IgD-negative memory B cell (primary cell): Measurements from ENCODE around the gene AFF3. TPM values are rescaled to one million over a fixed set of nuclear protein-coding genes. Genes with fewer than 3 reads are reported as not detected.
A peak's percentile ranks its signal among the peaks of the same experiment; 100 is the strongest.

Source experiments
- H3K27ac Mint-ChIP-seq, 3 donors: one replicate each; pipeline ENCODE4 v1.8.0; 2020 to 2022; ENCODE audit warnings: mild to moderate bottlenecking in 3 of 3, mixed read lengths in 3 of 3, moderate library complexity in 1 of 3
- H3K27me3 Mint-ChIP-seq: one replicate; pipeline ENCODE4 v1.8.0; 2021; ENCODE audit warnings: mixed read lengths
- H3K36me3 Mint-ChIP-seq: one replicate; pipeline ENCODE4 v1.8.0; 2020; ENCODE audit warnings: mild to moderate bottlenecking, mixed read lengths
- H3K4me1 Mint-ChIP-seq, 3 donors: one replicate each; pipeline ENCODE4 v1.8.0; 2020 to 2022; ENCODE audit warnings: mixed read lengths in 3 of 3, mild to moderate bottlenecking in 1 of 3
- H3K4me3 Mint-ChIP-seq, 4 donors: one replicate each; pipeline ENCODE4 v1.8.0; 2020 to 2022; ENCODE audit warnings: mild to moderate bottlenecking in 4 of 4, mixed read lengths in 4 of 4, moderate library complexity in 3 of 4
- H3K9me3 Mint-ChIP-seq, 3 donors: one replicate each; pipeline ENCODE4 v1.8.0; 2020 to 2021; ENCODE audit warnings: mixed read lengths in 3 of 3, mild to moderate bottlenecking in 1 of 3
- polyA plus RNA-seq: library from polyadenylated mRNA; unstranded; fragments of 300-500 nt; fragmentation: Illumina TruSeq; gene quantifications from one replicate; pipeline ENCODE4 v1.2.3, GENCODE V29; 2021

AFF3 gene
- polyA plus RNA-seq, 1 donor from 2014 or later = 85.9 TPM

DNA sequence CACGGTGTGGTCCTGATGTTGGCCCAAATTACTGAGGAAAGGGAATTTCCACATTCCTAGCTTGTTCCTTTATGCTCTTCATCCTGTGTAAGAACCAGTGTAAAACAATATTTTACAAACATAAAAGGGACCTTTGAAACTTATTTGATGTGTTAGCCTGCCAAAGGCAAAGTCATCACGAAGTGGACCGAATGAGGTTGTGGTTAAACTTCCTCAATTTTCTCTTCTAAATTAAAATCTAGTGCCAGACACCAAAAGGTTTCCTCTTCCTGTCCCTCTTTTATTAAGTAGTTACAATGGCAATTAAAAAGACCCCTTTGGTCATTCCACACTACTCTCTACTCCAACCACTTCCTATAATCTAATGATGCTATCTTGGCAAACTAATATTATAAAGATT lies 279.8 kb downstream of the AFF3 start:
- Mint-ChIP-seq H3K27ac (no peak overlapping the region), H3K9me3 (no peaks in the 10 kb centered on the region), H3K4me1 (peaks cover 36 to 60% (median 45%) of the 10 kb centered on the region in 3 donors), H3K36me3 (peaks cover 4% of the 10 kb centered on the region), H3K27me3 (no peaks in the 10 kb centered on the region), H3K4me3 (peak overlapping the region in 2 of 4 donors; percentile 39 to 66)

DNA sequence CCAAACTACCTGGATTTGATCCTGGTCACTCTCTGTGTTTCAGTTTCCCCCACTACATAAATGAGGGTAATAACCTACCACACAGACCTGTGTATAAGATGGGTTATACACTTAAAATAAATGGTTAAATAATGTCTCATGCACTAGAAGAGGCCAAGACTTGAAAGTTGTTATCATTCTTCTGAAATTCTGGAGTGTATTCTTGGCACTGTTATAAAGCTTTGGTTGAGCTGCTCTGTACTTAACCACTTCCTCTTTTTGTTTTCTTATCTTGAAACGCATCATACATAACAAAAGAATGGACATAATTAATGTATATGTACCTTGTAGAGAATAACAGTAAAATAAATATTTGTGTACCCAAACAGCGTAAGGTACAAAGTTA lies 281.0 kb downstream of the AFF3 start:
- H3K27me3 Mint-ChIP-seq = no peaks in the 10 kb centered on the region
- peak overlapping the region in 1 of 3 donors; percentile 22 for H3K27ac Mint-ChIP-seq
- peaks cover 4% of the 10 kb centered on the region for H3K36me3 Mint-ChIP-seq
- H3K4me3 Mint-ChIP-seq = peak overlapping the region in 2 of 4 donors; percentile 75 to 81
- H3K9me3 Mint-ChIP-seq = no peaks in the 10 kb centered on the region
- peaks cover 36 to 60% (median 45%) of the 10 kb centered on the region in 3 donors for H3K4me1 Mint-ChIP-seq

DNA sequence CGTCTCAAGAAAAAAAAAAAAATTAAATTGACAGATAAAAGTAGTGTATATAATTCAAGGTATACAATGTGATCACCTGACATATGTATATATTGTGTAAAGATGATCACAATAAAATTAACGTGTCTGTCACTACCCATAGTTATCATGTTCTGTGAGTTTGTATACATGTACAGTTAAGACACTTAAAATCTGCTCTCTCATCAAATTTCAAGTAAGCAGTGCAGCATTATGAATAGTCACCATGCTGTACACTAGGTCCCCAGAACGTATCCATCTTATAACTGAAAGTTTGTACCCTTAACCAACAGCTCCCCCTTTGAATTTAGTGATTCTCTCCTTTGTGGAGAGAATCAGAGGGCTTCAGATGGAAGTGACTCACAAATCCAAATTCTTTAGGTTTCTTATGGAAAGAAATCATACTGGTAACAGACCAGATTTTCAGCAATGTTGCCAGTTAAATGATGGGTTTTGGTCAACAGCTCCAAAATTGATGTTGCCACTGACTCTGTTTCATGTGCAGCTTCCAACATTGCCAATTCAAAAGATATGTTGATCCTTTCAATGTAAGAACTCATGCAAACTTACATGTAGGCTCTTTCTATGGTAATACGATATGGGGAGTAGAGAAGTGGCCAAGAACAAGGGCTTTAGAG lies 281.5 kb downstream of the AFF3 start:
- Mint-ChIP-seq H3K36me3 (peaks cover 4% of the 10 kb centered on the region), H3K4me1 (peaks cover 36 to 57% (median 45%) of the 10 kb centered on the region in 3 donors), H3K9me3 (no peaks in the 10 kb centered on the region), H3K27me3 (no peaks in the 10 kb centered on the region), H3K4me3 (peak overlapping the region in 2 of 4 donors; percentile 75 to 81), H3K27ac (peak overlapping the region in 1 of 3 donors; percentile 22)

DNA sequence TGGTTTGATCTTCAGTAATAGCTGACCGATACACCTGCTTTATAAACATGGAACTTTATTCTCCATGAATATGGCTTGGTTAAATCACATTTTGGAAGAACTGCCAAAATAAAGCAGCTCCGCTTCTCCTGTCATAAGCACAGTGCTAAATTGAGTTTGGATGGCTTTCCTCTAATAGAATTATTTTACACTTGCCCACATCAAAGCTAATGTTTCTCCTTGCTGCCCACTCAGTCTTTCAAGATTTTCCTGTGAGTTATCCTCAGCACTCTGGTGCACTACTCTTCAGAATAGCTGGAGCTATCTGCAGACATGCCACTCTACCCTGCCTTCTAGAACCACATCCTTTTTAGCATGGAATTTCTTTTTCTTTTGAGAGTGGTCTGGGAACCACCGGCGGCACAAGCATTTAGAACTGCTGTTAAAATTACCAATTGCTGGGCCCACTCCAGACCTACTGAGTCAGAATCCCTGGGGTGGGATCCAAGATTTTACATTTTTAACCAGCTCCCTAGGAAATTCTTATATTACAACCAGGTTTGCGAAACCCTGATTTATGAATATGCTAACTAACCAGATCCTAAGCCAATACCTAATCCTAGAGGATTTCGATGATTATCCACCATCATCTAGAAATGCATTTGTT lies 283.3 kb downstream of the AFF3 start:
- H3K36me3 Mint-ChIP-seq = peaks cover 2% of the 10 kb centered on the region
- no peaks in the 10 kb centered on the region for H3K27me3 Mint-ChIP-seq
- H3K4me3 Mint-ChIP-seq = no peak overlapping the region
- H3K4me1 Mint-ChIP-seq = peaks cover 27 to 49% (median 33%) of the 10 kb centered on the region in 3 donors
- no peaks in the 10 kb centered on the region for H3K9me3 Mint-ChIP-seq
- H3K27ac Mint-ChIP-seq = no peak overlapping the region

DNA sequence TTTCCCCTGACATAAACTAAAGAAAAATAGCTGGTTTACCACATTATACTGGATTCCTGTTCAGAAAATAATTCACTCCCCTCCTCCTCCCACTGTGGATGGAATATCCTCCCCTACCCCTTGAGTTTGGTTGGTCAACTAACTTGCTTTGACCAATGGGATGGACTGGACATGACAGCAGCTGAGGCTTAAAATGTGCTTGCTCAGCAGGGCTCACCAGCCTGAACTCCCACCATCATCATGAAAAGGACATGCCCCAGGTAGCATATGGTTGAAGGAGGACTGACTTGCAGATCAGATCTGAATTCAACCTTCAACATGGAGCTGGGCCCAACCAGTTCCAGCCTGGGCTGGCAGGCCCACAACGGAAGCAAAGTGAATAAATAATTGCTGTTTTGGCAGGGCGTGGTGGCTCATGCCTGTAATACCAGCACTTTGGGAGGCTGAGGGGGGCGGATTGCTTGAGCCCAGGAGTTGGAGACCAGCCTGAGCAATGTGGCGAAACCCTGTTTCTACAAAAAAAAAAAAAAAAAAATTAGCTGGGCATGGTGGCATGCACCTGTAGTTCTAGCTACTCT lies 284.4 kb downstream of the AFF3 start:
- H3K4me3 Mint-ChIP-seq = no peak overlapping the region
- H3K27me3 Mint-ChIP-seq = no peaks in the 10 kb centered on the region
- H3K4me1 Mint-ChIP-seq = peaks cover 19 to 40% (median 25%) of the 10 kb centered on the region in 3 donors
- H3K27ac Mint-ChIP-seq = peak overlapping the region in 1 of 3 donors; percentile 53
- peaks cover 2% of the 10 kb centered on the region for H3K36me3 Mint-ChIP-seq
- H3K9me3 Mint-ChIP-seq = no peaks in the 10 kb centered on the region

DNA sequence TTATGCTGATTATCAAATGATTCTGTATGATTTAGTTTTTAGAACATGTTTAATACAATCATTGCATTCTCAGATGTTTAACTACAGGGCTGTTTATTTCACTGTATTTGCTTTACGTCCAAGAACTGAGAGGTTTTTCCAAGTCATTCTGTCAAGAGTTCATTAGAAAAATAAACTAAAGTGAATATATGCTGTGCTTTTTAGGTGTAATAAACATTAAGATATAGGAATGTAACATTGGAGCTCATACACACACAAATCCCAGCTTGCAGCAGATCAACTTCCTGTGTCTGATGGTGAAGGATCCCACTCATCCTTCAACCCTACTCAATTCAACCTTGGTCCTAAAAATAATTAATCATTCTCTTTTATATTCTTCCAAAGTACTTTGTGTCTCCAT lies 285.0 kb downstream of the AFF3 start:
- Mint-ChIP-seq H3K36me3 (peaks cover 2% of the 10 kb centered on the region), H3K4me3 (no peak overlapping the region), H3K27ac (no peak overlapping the region), H3K9me3 (no peaks in the 10 kb centered on the region), H3K4me1 (peaks cover 16 to 37% (median 20%) of the 10 kb centered on the region in 3 donors), H3K27me3 (no peaks in the 10 kb centered on the region)

DNA sequence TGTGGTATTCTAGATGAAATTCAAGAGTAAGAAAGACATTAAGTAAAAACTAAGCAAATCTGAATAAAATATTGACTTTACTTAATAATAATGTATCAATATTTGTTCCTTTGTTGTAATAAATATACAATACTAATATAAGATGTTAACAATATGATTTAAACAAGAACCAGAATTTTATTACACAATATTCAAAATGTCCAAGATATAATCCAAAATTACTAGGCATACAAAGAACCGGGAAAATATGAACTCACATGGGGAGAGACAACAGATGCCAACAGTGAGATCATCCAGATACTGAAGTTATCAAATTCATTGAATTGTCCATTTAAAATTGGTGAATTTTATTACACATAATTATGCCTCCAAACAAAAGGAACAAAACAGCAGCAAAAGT lies 286.3 kb downstream of the AFF3 start:
- Mint-ChIP-seq H3K4me1 (peaks cover 3 to 27% (median 9%) of the 10 kb centered on the region in 3 donors), H3K36me3 (peaks cover 2% of the 10 kb centered on the region), H3K9me3 (no peaks in the 10 kb centered on the region), H3K27ac (no peak overlapping the region), H3K27me3 (no peaks in the 10 kb centered on the region), H3K4me3 (no peak overlapping the region)

DNA sequence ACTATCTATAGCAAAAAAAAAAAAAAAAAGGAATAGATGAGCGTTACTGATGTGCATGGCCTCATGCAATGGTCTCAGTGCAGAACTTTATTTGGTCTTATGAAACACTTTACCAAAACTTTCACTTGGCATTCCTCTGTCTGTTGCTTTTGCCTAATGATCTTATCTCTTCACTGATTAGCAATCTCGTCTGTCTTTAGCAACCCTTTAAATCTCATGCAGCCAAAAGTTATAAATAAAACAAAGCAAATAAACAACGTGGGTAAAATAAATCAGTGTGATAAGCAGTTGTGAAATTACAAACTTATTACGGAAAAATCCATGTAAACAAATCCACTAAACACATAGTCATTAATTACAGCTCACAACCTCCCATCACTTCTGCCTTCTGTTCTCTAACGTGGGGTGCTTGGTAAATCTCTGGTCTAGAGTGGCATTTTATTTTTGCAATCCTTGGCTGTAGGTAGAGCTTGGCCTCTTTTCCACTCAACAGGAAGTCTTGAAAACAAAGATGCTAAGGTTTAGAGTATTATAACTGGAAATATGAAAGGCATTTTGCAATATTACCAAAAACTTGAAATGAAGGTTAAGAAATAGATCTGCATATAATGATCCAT lies 288.0 kb downstream of the AFF3 start:
- H3K4me1 Mint-ChIP-seq = peaks cover 0 to 18% (median 3%) of the 10 kb centered on the region in 3 donors
- peaks cover 2% of the 10 kb centered on the region for H3K36me3 Mint-ChIP-seq
- H3K9me3 Mint-ChIP-seq = no peaks in the 10 kb centered on the region

DNA sequence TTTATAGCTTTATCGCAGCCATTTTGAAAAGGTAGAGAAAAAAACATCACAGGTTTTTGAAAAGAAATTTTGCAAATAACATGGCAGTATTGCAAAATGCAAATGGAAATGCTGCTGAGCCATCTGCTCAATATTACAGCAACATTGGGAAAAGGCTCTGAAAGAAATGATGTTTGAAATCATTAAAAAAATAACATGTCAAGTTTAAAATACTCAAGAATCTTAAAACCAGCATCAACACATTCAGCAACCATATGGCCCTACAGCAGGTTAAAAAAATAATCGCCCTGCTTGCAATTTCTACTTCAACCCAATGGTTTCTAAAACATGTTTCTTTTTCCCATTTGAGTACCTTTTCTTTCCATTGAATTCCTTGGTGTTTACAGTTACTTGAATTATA lies 289.4 kb downstream of the AFF3 start:
- Mint-ChIP-seq H3K9me3 (no peaks in the 10 kb centered on the region), H3K4me3 (no peak overlapping the region), H3K36me3 (no peaks in the 10 kb centered on the region), H3K27me3 (no peaks in the 10 kb centered on the region), H3K27ac (peak overlapping the region in 1 of 3 donors; percentile 25), H3K4me1 (peaks cover 0 to 13% (median 3%) of the 10 kb centered on the region in 3 donors)

More for the DNA sequence above, 288.0 kb downstream of the AFF3 start:
- Mint-ChIP-seq H3K27me3 (no peaks in the 10 kb centered on the region), H3K4me3 (no peak overlapping the region), H3K27ac (no peak overlapping the region)

DNA sequence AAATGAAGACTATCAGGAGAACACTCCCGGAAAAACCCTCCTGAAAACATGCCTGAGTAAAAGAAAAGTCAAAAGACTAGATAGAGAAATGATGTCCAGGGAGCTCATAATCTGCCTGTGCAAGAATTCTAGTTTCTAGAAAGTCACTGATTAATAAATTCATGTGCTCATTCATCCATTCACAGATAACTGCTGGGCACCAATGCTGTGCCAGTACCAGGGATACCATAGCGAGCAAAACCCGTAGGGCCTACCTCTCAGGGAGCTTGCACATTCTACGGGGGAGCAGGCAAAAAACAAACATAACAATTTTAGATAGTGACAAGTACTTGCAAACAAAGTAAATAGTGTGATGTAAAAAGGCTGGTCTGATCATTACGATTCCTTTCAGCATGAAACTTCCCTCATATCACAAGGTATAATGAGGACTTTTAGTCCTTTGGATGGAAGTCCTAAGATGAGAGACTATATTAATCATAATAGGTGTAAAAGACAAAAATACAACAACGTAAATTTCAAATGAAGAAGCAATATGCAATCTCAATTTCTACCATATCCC lies 289.9 kb downstream of the AFF3 start:
- no peak overlapping the region for H3K27ac Mint-ChIP-seq
- peaks cover 0 to 13% (median 3%) of the 10 kb centered on the region in 3 donors for H3K4me1 Mint-ChIP-seq
- no peaks in the 10 kb centered on the region for H3K9me3 Mint-ChIP-seq
- H3K36me3 Mint-ChIP-seq = peaks cover 3% of the 10 kb centered on the region
- H3K27me3 Mint-ChIP-seq = no peaks in the 10 kb centered on the region
- no peak overlapping the region for H3K4me3 Mint-ChIP-seq

DNA sequence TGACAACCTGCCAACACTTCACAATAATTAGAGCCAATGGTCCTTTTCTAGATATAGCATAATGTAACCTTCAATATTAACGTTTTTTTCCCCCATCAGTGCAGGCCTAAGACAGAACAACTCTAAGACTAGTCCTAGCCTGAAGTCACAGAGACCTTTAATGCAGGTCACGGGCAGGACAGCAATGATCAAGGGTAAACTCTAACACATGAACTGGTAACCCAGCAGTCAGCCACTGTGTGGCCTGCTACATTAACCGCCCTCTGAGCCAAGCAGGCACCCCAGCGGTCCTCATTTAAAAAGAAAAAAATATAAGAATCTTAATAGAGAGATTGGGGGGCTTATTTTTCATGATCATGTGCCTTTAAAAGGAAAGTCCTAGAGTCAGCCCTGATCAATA lies 290.6 kb downstream of the AFF3 start:
- H3K9me3 Mint-ChIP-seq = no peaks in the 10 kb centered on the region
- peaks cover 3% of the 10 kb centered on the region for H3K36me3 Mint-ChIP-seq
- H3K27me3 Mint-ChIP-seq = no peaks in the 10 kb centered on the region
- peaks cover 0 to 13% (median 3%) of the 10 kb centered on the region in 3 donors for H3K4me1 Mint-ChIP-seq
- no peak overlapping the region for H3K27ac Mint-ChIP-seq
- H3K4me3 Mint-ChIP-seq = no peak overlapping the region

DNA sequence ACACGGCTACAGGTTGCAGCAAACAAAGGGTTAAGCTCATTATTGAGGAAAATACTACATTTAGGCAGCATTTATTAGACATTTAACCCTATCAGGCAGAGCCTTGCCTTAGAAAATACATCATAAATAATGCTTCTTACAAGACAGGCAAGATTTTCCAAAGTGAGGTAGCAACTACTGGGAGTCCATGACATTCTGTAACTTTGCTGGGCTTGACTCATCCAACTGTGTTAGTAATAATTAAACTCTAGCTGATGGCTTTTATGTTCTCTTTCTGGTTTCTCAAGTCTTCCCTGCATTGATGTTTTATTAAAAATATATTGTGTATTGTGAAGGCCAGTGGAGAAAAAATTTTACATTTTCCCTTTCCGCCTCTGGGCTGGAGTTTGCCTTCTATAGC lies 291.3 kb downstream of the AFF3 start:
- Mint-ChIP-seq H3K4me1 (peaks cover 0 to 13% (median 3%) of the 10 kb centered on the region in 3 donors), H3K4me3 (no peak overlapping the region), H3K27ac (no peak overlapping the region), H3K9me3 (no peaks in the 10 kb centered on the region), H3K36me3 (peaks cover 3% of the 10 kb centered on the region), H3K27me3 (no peaks in the 10 kb centered on the region)

DNA sequence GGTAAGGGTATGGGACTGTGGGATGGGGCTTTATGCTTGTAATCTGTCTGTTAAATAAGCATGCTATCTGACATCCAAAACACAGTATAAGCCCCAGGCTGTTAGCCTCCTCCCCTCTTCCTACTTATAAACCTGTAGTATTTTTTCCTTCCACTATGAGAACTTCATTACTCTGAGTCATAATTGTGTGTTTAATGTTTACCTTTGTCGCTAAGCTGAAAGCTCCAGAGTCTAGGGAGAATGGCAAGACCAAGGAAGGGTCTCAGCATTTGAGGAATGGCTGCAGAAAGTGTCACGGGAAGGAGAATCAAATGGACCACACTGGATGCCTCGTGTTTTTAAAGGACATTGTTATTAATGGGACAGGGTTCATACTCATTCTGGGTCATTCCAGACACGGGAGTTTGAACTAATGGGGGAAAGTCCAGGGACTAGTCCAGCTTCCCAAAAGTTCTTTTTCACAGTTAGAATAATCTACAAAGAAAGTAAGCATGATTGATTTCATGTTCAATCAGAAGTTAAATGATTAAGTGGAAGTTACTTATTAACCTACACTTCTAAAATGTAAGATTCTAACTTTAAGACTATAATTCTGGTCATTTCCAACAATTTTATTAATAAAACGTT lies 292.2 kb downstream of the AFF3 start:
- Mint-ChIP-seq H3K9me3 (no peaks in the 10 kb centered on the region), H3K4me1 (peaks cover under 1 to 11% (median 1%) of the 10 kb centered on the region in 3 donors), H3K36me3 (peaks cover 4% of the 10 kb centered on the region), H3K27ac (no peak overlapping the region), H3K27me3 (no peaks in the 10 kb centered on the region), H3K4me3 (no peak overlapping the region)

DNA sequence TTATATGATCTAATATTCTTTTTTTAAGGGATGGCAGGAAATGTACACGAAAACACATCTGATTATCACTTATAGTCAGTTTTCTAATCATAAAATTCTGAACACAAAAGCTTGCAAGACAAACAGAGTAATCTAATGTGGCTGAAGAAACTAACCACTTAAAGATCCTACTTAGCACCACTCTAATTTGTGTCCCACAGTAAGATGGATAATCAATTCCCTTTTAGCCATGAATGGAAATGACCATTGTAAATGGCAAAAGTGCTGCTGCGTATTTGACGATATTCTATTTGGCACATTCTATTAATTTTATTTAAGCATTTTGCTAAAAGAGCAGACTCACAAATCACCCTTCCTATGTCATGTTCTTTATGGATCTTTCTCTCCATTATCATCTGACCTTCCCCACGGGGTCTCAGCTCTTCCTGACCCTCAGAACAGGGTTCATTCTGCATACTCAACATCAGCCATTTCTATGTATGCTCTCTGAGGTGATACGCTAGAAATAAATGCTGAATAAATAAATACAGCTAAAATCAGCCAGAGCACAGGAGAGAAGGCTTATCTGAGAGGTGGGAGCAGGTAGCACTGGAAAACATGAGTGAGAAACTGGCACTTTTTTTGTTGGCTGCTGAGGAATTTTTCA lies 295.8 kb downstream of the AFF3 start:
- Mint-ChIP-seq H3K9me3 (no peaks in the 10 kb centered on the region), H3K4me3 (no peak overlapping the region), H3K27me3 (no peaks in the 10 kb centered on the region), H3K4me1 (peaks cover 1 to 7% (median 6%) of the 10 kb centered on the region in 3 donors), H3K27ac (no peak overlapping the region), H3K36me3 (peaks cover 4% of the 10 kb centered on the region)
